GM21576 (cell line): ENCODE measurements around the gene CLCN6.

Experiments
- ATAC-seq: cut with Tn5 transposase; IDR thresholded peaks from one replicate; pipeline ENCODE4 v1.9.1; 2021; ENCODE audit warnings: mild to moderate bottlenecking, moderate library complexity; ENCODE audit not compliant: unreplicated experiment

The CLCN6 gene

GRCh38 chr1:11847667-11848372 is 41.8 kb downstream of the CLCN6 start, which contains the start of gene NPPA:
Gene NPPA, minus strand, starts transcription at chr1:11847783. Its CDS starts 99 bp downstream, at chr1:11847684.
- ATAC-seq = no peak

- ATAC-seq = no peak
Measured at GRCh38 chr1:11848373-11848700, 42.3 kb downstream of the CLCN6 start.

DNA sequence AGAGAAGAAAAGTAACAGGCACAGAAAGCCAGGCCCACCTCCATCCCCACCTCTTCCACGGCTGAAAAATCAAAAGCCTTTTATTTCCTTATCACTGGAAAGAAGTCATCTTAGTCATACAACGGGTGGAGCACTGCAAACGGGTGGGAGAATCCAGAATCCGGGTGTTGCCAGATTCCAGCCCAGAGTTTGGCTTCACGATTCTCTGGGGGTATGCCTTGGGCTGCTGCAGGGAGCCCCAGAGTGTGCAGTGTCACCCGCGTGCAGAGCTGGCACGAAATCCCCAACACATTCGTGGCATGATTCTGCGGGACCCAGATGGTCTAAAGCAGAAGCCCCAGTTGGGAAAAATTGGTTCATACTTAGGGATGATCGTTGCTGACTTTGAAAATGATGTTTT is 44.2 kb downstream of the CLCN6 start:
- ATAC-seq = no peak

- no peak for ATAC-seq
Measured at GRCh38 chr1:11851180-11851579, 45.2 kb downstream of the CLCN6 start.

- no peak for ATAC-seq
Measured at GRCh38 chr1:11854519-11854918, 48.5 kb downstream of the CLCN6 start.

DNA sequence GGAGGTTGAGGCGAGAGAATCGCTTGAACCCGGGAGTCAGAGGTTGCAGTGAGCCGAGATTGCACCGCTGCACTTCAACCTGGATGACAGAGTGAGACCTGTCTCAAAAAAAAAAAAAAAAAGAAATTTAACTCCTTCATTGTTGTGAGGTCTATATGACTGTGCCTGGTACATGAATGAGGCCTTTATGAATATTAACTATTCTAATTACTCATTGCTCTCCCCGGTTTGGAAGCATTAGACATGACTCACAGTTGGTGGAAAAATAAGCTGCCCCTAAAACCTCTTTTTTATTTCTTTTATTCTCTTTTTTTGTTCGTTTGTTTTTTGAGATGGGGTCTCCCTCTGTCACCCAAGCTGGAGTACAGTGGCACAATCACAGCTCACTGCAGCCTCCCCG is 49.4 kb downstream of the CLCN6 start:
- no peak for ATAC-seq

- ATAC-seq = no peak
Measured at GRCh38 chr1:11856698-11857097, 50.7 kb downstream of the CLCN6 start.

GRCh38 chr1:11857164-11857851 is 51.3 kb downstream of the CLCN6 start:
- no peak for ATAC-seq

DNA sequence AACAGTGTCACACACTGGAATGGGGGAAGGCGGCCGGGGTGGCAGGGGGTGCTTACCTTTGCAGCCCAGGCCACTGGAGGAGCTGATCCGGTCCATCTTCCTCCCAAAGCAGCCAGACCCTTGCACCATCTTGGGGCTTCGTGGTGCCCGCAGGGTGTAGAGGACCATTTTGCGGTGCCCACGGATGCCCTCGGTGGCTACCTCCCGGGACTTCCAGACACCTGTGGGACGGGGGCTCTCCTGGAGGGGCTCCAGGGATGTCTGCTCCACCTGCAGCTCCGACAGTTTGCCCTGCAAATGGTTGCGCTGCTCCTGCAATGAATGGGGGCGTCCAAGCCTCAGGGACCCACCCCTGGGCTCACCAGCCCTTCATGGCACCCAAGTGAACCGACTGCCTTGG is 52.2 kb downstream of the CLCN6 start:
- no peak for ATAC-seq

GRCh38 chr1:11858613-11858967 is 52.6 kb downstream of the CLCN6 start, which contains the start of gene NPPB:
Gene NPPB, minus strand, starts transcription at chr1:11858945. Its CDS starts 112 bp downstream, at chr1:11858833.
- ATAC-seq = no peak

GRCh38 chr1:11858968-11859871 is 53.2 kb downstream of the CLCN6 start:
- no peak for ATAC-seq

DNA sequence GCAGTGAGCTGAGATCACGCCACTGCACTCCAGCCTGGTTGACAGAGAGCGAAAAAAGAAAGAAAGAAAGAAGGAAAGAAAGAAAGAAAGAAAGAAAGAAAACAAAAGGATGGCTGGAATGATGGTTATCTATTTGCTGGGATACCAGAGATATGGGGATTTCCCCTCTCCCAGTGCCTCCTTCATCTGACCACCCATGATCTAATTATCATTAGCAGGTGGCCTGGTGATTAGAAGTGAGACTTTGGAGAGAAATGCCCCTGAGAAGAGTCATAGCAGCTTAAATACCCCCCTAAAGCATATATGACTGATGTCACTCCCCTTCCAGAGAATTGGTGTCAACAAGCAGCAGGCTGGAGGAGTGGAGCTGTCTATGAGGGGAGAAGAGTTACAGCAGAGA is 54.1 kb downstream of the CLCN6 start:
- no peak for ATAC-seq

GRCh38 chr1:11860587-11860986 is 54.6 kb downstream of the CLCN6 start:
- no peak for ATAC-seq

DNA sequence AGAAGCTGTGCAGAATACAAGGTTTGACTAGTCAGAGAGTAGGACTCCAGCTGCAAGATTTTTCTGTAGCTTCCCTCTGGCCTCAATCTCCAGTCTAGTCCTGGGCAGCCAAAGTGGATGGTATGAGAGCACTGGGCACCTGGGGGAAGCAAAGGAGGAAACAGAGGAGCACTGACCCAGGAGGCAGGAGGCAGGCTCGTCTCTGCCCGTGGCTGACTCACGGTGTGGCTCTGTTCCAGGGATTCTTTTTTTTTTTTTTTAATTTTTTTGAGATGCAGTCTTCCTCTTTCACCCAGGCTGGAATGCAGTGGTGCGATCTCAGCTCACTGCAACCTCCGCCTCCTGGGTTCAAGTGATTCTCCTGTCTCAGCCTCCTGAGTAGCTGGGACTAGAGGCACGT is 56.9 kb downstream of the CLCN6 start:
- ATAC-seq = no peak

DNA sequence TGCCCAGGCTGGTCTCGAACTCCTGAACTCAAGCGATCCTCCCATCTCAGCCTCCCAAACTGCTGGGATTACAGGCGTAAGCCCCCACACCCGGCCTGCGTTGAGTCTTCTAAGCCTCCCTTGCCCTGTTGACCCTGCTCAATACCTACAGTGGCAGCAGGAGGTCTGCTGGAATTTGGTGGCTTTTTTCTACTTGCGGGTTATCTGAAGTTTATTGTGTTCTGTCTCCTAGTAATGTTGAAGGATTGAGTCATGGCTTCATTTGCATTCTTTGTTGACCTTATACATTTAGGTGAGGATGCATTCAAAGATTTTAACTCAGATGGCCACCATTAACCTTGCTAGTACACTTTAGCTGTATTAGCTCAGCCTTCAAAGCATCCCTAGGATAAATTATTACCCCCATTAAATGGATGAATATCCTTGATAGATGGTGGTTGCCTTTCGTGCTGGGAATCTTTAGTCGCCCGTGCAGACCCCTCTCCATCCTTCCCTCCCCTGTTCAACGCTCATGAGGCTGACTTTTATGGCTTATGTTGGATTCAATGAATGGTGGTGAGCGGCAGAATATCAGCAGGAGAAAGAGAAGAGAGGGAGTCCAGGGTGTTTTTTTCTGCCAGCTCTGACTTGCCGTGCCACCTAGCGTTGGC is 62.5 kb downstream of the CLCN6 start:
- no peak for ATAC-seq

DNA sequence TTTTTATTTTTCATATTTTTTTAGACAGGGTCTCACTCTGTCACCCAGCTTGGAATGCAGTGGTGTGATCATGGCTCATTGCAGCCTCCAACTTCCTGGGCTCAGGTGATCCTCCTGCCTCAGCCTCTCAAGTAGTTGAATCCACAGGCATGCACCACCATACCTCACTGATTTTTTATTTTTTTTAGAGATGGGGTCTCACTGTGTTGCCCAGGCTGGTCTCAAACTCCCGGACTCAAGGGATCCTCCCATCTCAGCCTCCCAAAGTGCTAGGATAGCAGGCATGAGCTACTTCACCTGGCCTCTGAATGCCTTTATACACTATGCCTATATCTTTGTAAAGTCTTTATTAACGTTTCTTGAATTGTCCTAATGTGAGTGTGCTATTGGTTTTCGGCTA is 63.1 kb downstream of the CLCN6 start:
- ATAC-seq = no peak

- no peak for ATAC-seq
Measured at GRCh38 chr1:11869650-11870207, 63.7 kb downstream of the CLCN6 start.

DNA sequence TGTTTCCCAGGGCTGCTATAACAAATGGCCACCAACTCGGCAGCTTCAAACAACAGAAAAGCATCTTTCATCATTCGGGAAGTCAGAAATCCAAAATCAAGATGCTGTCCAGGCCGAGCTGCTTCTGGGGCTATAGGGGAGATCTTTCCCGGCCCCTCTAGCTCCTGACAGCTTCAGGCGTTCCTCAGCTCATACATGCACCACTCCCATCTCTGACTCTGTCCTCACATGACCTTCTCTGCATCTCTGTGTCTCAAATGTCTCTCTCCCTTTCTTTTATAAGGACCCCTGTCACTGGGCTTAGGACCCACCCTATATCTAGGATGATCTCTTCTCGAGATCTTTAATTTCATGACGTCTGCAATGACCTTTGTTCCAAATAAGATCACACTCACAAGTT is 66.6 kb downstream of the CLCN6 start:
- no peak for ATAC-seq

DNA sequence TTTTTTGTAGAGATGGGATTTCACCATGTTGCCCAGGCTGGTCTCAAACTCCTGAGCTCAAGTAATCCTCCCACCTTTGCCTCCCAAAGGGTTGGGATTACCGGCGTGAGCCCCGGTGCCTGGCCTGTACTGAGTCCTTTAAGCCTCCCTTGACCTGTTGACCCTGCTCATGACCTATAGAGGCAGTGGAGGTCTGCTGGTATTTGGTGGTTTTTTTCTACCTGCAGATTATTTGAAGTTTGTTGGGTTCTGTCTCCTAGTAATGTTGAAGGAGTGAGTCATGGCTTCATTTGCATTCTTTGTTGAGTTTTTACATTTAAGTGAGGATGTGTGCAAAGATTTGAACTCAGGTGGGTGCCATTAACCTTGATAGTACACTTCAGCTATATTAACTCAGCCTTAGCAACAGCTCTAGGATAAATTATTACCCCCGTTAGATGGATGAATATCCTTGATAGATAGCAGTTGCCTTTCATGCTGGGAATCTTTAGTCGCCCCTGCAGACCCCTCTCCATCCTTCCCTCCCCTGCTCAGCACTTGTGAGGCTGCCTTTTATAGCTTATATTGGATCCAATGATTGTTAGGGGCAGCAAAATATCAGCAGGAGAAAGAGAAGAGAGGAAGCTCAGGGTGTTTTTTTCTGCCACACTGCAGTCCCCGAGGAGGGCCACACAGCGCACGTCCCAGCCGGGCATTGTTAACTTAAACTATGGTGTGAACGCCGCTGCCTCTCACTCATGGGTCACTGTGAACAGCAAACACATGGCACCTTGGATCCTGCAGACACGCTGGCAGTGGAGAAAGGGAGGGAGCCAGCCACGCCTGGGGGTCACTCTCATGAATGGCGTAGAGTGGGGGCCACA is 67.6 kb downstream of the CLCN6 start:
- no peak for ATAC-seq

DNA sequence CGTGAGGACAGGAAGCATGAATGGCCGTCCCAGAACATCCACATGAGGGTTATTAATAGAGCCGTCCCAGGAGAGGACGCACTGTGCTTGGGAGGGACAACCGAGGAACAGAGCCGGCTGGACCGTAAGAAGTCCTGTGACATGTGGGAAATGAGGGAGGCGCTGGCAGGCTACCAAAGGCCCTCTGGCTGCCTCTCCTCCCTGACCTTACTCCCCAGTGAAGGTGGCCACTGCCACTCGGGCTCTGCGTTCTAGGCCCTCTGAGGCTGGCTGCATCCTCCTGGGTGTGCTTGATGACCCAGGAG is 68.2 kb downstream of the CLCN6 start:
- no peak for ATAC-seq
